K562 (cell line): ENCODE measurements around the gene LPAR2. TPM values are rescaled to one million over a fixed set of nuclear protein-coding genes. Genes with fewer than 3 reads are reported as not detected.

Experiments used
- CTCF ChIP-seq, 3 experiments: IDR thresholded peaks in 2 of 3; conservative IDR thresholded peaks in 1 of 3; 2 replicates each; pipeline ENCODE4 v1.5.1; 2011 to 2012; ENCODE audit warnings: low read length in 3 of 3, mild to moderate bottlenecking in 3 of 3, control low read depth in 2 of 3, improper control_type of control experiment in 1 of 3, inconsistent platforms in 1 of 3, low read depth in 1 of 3, mixed read lengths in 1 of 3, moderate library complexity in 1 of 3; ENCODE audit not compliant: insufficient read depth in 2 of 3
- E2F3 ChIP-seq: fragments of 250-450 bp; sonication (Bioruptor Pico); IDR thresholded peaks from 2 replicates; pipeline ENCODE4 v1.4.0; 2020; ENCODE audit warnings: mild to moderate bottlenecking
- ETS2 ChIP-seq: IDR thresholded peaks from 2 replicates; pipeline ENCODE4 v1.6.1; 2016; ENCODE audit warnings: borderline replicate concordance, missing genetic modification characterization, mild to moderate bottlenecking, moderate library complexity, missing compliant biosample characterization; ENCODE audit not compliant: poor library complexity, severe bottlenecking
- ETV1 ChIP-seq: fragments of 450-650 bp; conservative IDR thresholded peaks from 2 replicates; pipeline ENCODE4 v1.6.1; 2016; ENCODE audit warnings: missing genetic modification characterization, control low read depth, low read depth, missing compliant biosample characterization
- GTF2F1 ChIP-seq: IDR thresholded peaks from 2 replicates; pipeline ENCODE4 v1.6.1; 2011; ENCODE audit warnings: low read depth, low read length, improper control_type of control experiment
- KHSRP ChIP-seq: fragments of 450-650 bp; IDR thresholded peaks from 2 replicates; pipeline ENCODE4 v1.6.1; 2017
- MYC ChIP-seq, 2 experiments: fragments of 250-450 bp in 1 of 2; sonication (Bioruptor Pico) in 1 of 2; IDR thresholded peaks; 2 replicates each; pipeline versions ENCODE4 v1.5.1 to v1.6.1; 2012 to 2021; ENCODE audit warnings: low read depth in 2 of 2, borderline replicate concordance in 1 of 2, improper control_type of control experiment in 1 of 2, low read length in 1 of 2, mild to moderate bottlenecking in 1 of 2, moderate library complexity in 1 of 2
- NR0B1 ChIP-seq: fragments of 450-650 bp; IDR thresholded peaks from one replicate; pipeline ENCODE4 v1.6.1; 2018; ENCODE audit warnings: mild to moderate bottlenecking, moderate library complexity; ENCODE audit not compliant: partially characterized antibody
- PHF20 ChIP-seq: fragments of 450-650 bp; IDR thresholded peaks from 2 replicates; pipeline ENCODE4 v1.6.1; 2018; ENCODE audit not compliant: partially characterized antibody
- PHF8 ChIP-seq: fragments of 200-600 bp; sonication (generic); IDR thresholded peaks from 2 replicates; pipeline ENCODE4 v1.6.1; 2012; ENCODE audit warnings: mixed run types, mild to moderate bottlenecking, inconsistent platforms, low read length, moderate library complexity, borderline replicate concordance
- PKNOX1 ChIP-seq: fragments of 450-650 bp; IDR thresholded peaks from 2 replicates; pipeline ENCODE4 v1.6.1; 2016
- POLR2B ChIP-seq: fragments of 450-650 bp; IDR thresholded peaks from 2 replicates; pipeline ENCODE4 v1.6.1; 2018; ENCODE audit warnings: low read depth; ENCODE audit not compliant: partially characterized antibody
- RBM17 ChIP-seq: fragments of 200-400 bp; formaldehyde crosslinking; IDR thresholded peaks from 2 replicates; pipeline ENCODE4 v1.6.1; 2017; ENCODE audit warnings: low read depth, mild to moderate bottlenecking, low read length, borderline replicate concordance
- RNF219 ChIP-seq: fragments of 250-450 bp; sonication (Bioruptor Pico); IDR thresholded peaks from 2 replicates; pipeline ENCODE4 v1.5.0; 2022; ENCODE audit warnings: mild to moderate bottlenecking
- SAFB2 ChIP-seq: fragments of 200-400 bp; formaldehyde crosslinking; IDR thresholded peaks from 2 replicates; pipeline ENCODE4 v1.6.1; 2018; ENCODE audit warnings: borderline replicate concordance, low read length, low read depth, moderate library complexity; ENCODE audit not compliant: severe bottlenecking
- SP1 ChIP-seq: sonication (generic); formaldehyde crosslinking; IDR thresholded peaks from 2 replicates; pipeline ENCODE4 v1.8.1; 2022; ENCODE audit warnings: mild to moderate bottlenecking, missing genetic modification reagents
- TRIM24 ChIP-seq, 2 experiments: fragments of 450-650 bp; IDR thresholded peaks; 2 replicates each; pipeline ENCODE4 v1.6.1; 2016
- YY1 ChIP-seq, 3 experiments: IDR thresholded peaks; 2 replicates each; pipeline ENCODE4 v1.6.1; 2011; ENCODE audit warnings: low read length in 2 of 3, mild to moderate bottlenecking in 2 of 3, moderate library complexity in 2 of 3, borderline replicate concordance in 1 of 3, control low read depth in 1 of 3, low read depth in 1 of 3; ENCODE audit not compliant: insufficient read depth in 3 of 3, insufficient replicate concordance in 2 of 3, control insufficient read depth in 1 of 3, insufficient read length in 1 of 3; ENCODE audit errors: extremely low read depth in 1 of 3
- ZC3H11A ChIP-seq: IDR thresholded peaks from 2 replicates; pipeline ENCODE4 v1.6.1; 2012; ENCODE audit warnings: low read depth, low read length, improper control_type of control experiment
- ZNF75A ChIP-seq: fragments of 450-650 bp; formaldehyde crosslinking; IDR thresholded peaks from 2 replicates; pipeline ENCODE4 v1.4.0; 2020; ENCODE audit warnings: mild to moderate bottlenecking
- polyA plus RNA-seq, 8 experiments: library from polyadenylated mRNA; depleted of rRNA in 4 of 8; stranded (reverse) in 5 of 8; unstranded in 3 of 8; fragments of >200 nt; fragmentation: Nextera tagmentation in 2 of 8; fragmentation: Illumina TruSeq in 1 of 8; extraction: Ambion mirVana in 2 of 8; extraction: Trizol in 1 of 8; gene quantifications; 2 replicates each; pipeline versions ENCODE4 v1.2.1 to v1.2.3, GENCODE V29; 2011 to 2014; ENCODE audit warnings: inconsistent platforms in 1 of 8, missing spikeins in 1 of 8
- total RNA-seq, 7 experiments: library from RNA; depleted of rRNA in 6 of 7; stranded (reverse); fragments of >200 nt in 6 of 7; fragmentation: Illumina TruSeq in 2 of 7; extraction: Trizol in 2 of 7; gene quantifications; 2 replicates each; pipeline versions ENCODE4 v1.2.1 to v1.2.3, GENCODE V29; 2011 to 2021; ENCODE audit warnings: low replicate concordance in 1 of 7

The LPAR2 gene
- total and polyA plus RNA-seq, 9 of the 15 experiments (the other 6 are each of a cell fraction or from before 2014, with no cell fraction given) = 0.63 to 13.8 (median 4.4) TPM

GRCh38 chr19:19668230-19669012, 40.4 kb upstream of the LPAR2 start, which contains the start of gene ZNF101 (continued):
- TF ChIP-seq CTCF (IDR thresholded peaks at IDR 0.05 in 2 of 3, conservative IDR thresholded peaks at IDR 0.05 in 1 of 3; ENCODE audit: insufficient read depth in 2 of 3, low read depth in 1 of 3, low read length in 3 of 3) (no peak), E2F3 (CRISPR knock-in tag) (0 out of 2 replicates have a peak, but pooled peaks have one; percentile 67), GTF2F1 (no peak), SP1 (CRISPR knock-in tag) (peak; percentile 57; the same call in 1 of the 2 replicates), ETS2 (tag) (no peak), ZNF75A (CRISPR knock-in tag) (no peak), NR0B1 (no peak), KHSRP (no peak), PHF20 (peak; percentile 68), POLR2B (peak; percentile 76), TRIM24 (IDR thresholded peaks at IDR 0.05) (peak in 1 of 2 experiments; percentile 44; a peak in 1 of 4 replicates), PHF8 (peak; percentile 82), RNF219 (CRISPR knock-in tag) (no peak), SAFB2 (no peak), ETV1 (tag) (peak; percentile 72), YY1 (IDR thresholded peaks at IDR 0.05; ENCODE audit: borderline replicate concordance in 1 of 3, control insufficient read depth in 1 of 3, extremely low read depth in 1 of 3, insufficient read depth in 3 of 3, insufficient read length in 1 of 3, insufficient replicate concordance in 2 of 3, low read depth in 1 of 3, low read length in 2 of 3) (peak in 1 of 3 experiments; percentile 47), ZC3H11A (no peak), PKNOX1 (peak; percentile 99), MYC (IDR thresholded peaks at IDR 0.05; ENCODE audit: low read depth, low read length) (peak; percentile 66), MYC (CRISPR knock-in tag; IDR thresholded peaks at IDR 0.05; ENCODE audit: borderline replicate concordance, low read depth) (no peak), RBM17 (no peak)
